Left hindlimb (tissue), 1 donor: ENCODE measurements around the gene AUNIP.

Experiments used
- DNase-seq: peaks from one replicate; pipeline ENCODE4 v3.0.0-alpha.2; 2018

AUNIP gene

GRCh38 chr1:25885602-25886001 lies 26.3 kb upstream of the AUNIP start:
- no peak for DNase-seq

DNA sequence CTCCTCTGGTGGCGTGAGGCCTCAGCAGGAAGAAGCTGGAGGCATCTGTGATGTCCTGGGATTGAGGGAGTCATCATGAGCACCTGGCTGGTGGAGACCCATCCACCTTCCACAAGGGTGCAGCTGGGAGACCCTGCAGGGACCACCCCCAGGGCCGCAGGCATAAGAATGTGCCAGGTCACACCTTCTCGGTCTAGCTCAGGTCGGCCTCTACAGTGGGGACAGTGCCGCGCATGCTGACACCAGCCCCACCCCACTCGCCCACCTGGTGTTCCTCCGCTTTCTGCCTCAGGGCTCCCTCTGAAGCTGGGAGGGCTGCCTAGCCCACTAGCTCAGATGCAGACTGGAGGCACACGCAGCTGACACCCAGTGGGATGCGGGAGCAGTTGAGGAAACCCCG lies 22.0 kb upstream of the AUNIP start:
- DNase-seq, result no peak

- DNase-seq, result no peak
Observed at GRCh38 chr1:25880518-25880917, 21.3 kb upstream of the AUNIP start.

DNA sequence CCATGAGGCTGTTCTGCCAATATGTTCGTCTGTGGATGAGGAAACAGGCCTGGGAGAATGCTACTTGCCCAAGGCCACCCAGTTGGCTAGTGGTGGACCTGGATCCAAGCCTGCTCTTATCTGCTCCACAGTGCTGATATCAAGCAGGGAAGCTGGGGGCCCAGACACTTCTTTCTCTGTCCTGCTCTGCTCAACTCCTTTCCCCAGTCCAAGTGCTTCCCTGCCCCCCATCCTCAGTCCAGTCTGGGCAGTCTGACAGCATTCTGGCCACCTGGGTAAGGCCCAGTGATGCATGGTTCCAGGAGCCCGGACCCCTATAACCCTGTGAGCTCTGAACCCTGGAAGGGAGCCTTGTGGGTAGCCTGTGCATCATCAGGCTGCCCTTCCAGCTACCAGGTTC lies 20.4 kb upstream of the AUNIP start:
- no peak for DNase-seq

DNA sequence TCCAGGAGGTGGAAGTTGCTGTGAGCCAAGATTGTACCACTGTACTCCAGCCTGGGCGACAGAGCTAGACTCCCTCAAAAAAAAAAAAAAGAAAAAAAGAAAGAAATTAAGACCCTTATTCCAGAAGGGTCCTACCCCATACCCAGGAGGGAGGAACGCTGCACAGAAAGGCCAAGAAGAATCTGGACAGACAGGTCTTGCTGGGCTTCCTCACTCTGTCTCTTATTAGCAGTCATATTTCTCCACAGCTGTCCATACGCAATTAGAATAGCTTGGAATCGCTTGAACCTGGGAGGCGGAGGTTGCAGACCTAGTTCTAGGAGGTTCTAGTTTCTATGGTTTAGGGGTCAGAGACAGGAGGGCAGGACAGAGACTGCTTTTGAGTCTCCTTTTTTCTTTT lies 19.4 kb upstream of the AUNIP start:
- DNase-seq, result no peak

- DNase-seq, result no peak
Observed at GRCh38 chr1:25877155-25877554, 17.9 kb upstream of the AUNIP start.

GRCh38 chr1:25876693-25877077 lies 17.4 kb upstream of the AUNIP start:
- DNase-seq, result no peak

GRCh38 chr1:25875856-25876692 lies 16.8 kb upstream of the AUNIP start:
- no peak for DNase-seq

- DNase-seq, result peak; percentile 88
Observed at GRCh38 chr1:25875154-25875855, 16.0 kb upstream of the AUNIP start, which contains the start of gene PAQR7. PAQR7 (minus strand) TSS chr1:25875708; CDS start chr1:25863839, 11,869 bp downstream.

DNA sequence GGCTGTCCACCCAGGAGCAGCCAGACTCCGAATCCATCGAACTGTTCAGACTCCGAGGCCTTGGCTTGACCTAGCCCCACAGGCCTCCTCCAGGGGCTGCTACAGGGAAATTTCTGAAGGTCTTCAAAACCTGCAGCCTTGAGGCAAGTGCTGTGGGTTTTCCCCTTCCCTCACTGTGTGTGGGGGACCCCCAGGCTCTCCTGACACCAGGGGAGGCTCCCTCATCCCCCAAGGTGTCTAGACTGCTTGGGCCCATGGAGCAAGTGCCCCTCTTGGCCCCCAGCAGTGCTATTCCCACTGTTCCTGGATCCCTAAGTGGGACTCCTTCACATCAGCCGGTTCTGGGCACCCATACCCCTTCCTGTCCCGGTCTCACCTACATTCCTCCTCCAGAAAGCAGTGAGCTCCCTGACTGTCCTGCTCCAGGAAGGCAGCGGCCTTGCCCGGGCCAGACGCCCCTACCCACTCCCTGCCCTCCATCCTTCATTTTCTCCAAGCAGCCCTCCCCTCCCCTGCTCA lies 15.4 kb upstream of the AUNIP start:
- DNase-seq, result no peak

DNA sequence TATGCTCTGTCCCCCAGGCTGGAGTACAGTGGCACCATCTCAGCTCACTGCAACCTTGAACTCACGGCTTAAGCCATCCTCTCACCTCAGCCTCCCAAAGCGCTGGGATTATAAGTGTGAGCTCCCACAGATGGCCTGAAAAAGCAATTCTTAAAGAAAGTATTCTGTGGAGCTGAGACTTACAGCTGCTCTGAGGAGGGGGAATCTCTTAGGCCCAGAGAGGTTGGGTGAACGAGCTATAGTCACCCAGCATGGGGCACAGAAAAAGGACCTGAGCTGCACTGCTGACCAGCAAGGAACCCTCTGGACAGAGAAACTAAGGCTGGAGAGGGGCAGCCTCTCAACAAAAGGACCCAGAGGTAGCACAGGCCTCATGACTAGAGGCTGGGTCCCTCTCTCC lies 15.0 kb upstream of the AUNIP start:
- DNase-seq, result no peak

GRCh38 chr1:25873120-25873519 lies 13.9 kb upstream of the AUNIP start:
- no peak for DNase-seq

DNA sequence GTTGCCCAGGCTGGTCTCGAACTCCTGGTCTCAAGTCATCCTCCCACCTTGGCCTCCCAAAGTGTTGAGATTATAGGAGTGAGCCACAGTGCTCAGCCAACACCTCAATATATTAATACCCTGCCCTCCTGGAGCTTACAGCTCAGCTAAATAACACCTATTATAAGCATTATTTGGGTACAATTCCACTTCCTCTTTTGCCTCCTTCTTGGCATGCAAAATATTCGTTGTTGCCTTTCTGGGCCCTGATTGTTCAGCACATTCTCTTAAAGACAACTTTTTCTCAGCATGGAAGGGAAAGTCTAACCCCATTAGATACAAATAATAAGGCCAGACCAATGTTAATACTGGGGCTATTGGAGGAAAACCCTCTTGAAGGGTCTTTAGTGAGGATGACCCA lies 13.5 kb upstream of the AUNIP start:
- no peak for DNase-seq

DNA sequence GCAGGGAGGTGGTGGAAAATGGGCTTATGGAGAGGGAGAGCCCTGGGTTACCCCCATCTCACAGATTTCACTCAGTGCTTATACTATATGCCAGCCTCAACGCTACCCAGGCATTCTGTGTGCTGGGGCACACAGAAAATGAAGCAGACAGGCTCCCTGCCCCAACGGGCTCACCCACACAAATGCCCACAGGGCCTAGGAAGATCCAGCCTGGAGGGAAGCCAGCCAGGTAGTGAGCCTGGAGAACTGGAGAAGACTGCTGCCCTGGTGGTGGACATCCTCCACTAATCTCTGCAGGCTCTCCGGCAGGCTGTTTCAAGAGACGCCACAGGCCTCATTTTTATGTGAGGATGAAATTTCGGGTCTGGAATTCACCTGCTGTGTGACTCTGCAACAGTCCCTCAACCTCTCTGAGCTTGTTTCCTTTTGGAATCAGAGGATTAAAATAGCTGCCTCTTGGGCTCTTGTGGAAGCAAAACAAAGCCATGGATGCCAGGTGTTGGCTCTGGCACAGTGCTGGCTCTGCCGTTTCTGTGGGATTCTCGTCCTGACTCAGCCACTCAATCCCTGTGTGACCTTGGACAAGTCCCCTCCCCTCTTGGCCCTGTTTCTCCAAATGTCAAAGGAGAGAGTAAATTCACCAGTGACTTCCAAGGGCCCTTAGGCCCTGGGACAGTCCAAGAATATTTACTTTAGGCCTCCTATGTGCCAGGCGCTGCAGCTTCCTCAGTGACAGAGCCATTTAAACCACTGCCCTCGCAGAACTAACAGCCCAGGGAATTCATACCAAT lies 12.6 kb upstream of the AUNIP start:
- DNase-seq, result no peak

DNA sequence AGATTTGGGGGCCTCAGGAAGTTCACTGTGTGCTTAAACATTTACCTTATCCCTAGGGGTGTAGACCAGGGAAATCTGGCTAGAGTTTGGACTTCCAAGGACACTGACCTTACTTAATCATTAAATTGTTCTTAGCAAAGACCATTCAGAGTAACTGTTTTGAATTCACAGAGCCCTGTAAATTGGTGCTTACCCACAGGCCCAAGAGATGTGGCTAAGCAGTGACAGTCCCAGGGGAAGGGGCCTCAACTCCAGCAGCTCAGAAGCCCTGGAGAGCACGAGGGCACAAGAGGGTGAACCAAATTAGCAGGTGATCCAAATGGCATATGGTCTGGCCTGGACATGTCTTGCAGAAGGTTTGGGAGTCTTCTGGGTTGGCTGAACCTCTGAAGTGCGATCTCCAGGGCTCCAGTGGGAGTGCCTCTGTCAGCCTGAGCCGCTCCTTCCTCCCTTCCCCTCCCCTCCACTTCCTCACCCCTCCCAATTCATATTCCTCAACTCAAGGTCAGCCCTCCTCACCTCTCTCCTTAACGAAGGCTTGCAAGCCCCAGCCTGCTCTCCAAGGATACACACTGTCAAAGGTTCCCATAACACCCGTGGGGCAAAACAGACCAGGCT lies 11.9 kb upstream of the AUNIP start:
- DNase-seq, result no peak

DNA sequence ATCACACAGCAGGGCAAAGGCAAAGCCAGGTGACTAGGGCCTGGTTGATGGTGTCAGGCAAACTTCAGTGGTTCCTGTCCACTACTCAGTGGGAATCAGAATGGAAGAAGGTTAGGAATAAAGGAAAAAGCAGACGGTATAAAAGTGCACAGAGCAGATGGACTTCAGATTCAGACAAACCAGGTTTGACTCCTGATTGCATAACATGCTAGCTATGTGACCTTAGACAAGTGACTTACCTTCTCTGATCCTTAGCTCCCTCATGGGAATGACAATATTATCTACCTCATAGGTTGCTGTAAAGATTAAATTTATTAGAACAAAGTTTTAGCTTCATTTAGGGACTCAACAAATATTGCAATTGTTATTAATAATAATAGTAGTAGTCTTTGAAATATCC lies 11.4 kb upstream of the AUNIP start:
- DNase-seq, result no peak

GRCh38 chr1:25869909-25870606 lies 10.8 kb upstream of the AUNIP start:
- DNase-seq, result no peak

- no peak for DNase-seq
Observed at GRCh38 chr1:25867210-25867991, 8.1 kb upstream of the AUNIP start.

- DNase-seq, result no peak
Observed at GRCh38 chr1:25866288-25866687, 7.0 kb upstream of the AUNIP start.

GRCh38 chr1:25864434-25864833 lies 5.2 kb upstream of the AUNIP start:
- DNase-seq, result no peak
